Activated CD4-positive, alpha-beta T cell treated with anti-CD3 and anti-CD28 coated beads for 24 hours (primary cell): ENCODE results near the gene HOXC5.
"Not testable (repeated sequence)": the region's sequence is repeated elsewhere in the genome, so short reads cannot be mapped to it uniquely, and the experiment has no call there.

ENCODE experiments used
- DNase-seq, 2 donors: peaks; one replicate each; pipeline ENCODE4 v3.0.0-alpha.2; 2020; ENCODE audit warnings: low read depth in 2 of 2

Gene HOXC5

DNA sequence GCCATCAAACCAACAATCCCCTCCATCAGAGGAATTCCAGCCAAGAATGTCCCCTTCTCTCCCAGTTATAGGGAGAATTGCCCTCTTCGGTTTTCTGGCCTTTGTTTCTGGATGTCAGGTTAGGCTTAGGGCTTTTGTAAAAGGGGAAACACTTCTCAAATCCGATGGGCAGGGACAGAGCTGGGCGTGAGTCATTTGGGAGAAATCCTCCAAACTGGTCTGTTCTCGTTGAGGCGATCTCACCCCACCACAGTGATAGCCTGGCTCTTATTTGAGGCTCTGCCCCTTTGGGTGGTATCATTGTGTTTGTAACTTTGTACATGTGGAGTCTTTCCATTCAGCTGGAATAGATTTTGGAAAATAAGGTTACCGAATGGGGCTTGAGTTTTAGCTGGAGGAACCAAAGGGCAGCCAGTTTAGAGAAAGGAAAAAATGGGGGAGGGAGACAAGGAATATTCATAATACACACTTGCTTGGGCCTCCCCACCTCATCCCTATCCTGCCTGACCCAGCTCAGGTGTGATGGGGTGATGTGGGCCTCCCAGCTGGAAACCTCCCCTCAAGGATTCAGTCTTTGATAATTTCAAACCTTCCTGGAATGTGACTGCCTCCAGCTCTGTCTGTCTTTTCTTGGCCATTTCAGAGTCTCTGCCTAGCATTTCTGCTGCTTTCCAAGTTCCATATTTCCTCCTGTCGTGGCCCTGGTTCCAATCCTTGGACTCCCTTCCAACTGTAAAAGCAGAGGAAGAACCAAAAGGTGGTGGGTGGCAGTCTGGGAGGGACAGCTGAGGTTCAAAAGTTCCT lies 28.3 kb downstream of the HOXC5 start:
- no peak for DNase-seq

DNA sequence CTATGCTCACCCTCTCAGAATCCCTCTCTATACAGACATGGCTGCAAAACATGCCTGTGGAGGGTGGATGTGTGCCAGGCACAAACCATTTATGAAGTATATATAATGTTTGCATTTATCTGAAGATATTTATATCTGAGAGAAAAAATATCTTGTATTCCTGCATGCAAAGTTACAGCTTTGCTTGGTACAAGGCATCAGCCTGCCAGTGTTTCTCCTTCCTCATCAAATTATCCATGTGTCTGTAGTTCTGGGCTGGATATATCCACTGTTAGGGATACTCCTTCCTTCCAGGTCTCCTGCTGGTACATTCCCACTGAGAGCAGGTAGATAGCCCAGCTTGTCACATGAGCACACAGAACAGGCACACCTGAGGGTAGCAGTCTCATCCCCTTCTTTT lies 32.8 kb downstream of the HOXC5 start:
- no peak for DNase-seq

DNA sequence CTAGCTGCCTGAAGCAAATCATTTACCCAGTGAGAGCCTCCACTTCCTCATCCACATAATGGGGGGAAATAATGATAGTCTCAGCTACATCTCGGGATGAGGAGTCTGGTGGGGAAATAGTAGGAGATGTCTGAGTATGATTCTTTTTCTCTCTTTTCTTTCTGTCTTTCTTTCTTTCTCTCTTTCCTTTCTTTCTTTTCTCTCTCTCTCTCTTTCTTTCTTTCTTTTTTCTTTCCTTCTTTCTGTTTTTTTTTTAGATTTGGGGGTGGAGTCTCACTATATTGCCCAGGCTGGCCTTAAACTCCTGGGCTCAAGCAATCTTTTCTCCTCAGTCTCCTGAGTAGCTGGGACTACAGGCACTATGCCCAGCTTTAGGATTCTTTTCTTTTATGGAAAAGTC lies 33.6 kb downstream of the HOXC5 start:
- no peak for DNase-seq

DNA sequence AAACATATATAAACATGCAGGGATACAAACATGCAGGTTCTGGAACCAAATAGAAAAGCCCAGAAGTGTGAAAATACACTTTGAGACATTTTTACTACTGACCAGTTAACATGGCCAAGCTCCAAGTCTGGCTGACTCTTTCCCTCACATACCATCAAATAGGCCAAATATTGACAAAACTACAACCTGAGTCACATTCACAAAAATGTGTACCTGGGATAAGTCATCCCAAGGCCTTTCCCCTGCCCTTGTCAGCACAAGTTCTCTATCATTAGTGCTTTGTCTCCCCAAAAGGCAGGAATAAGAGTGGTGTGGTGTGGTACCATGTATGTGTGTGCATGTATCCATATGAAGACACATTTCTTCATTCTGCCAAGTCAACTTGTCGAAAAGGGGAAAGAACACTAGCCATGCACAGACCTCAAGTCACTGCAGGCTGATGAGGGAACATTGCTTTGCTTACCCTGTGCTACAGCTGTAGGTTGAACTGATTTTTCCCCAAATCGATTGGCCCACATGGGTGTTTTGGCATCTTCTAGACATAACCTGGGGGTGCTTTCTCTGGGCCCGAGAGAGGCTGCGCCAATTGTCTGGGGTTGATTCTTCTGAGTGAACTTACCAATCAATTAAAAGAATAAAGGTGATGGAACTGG lies 35.7 kb downstream of the HOXC5 start:
- no peak for DNase-seq

DNA sequence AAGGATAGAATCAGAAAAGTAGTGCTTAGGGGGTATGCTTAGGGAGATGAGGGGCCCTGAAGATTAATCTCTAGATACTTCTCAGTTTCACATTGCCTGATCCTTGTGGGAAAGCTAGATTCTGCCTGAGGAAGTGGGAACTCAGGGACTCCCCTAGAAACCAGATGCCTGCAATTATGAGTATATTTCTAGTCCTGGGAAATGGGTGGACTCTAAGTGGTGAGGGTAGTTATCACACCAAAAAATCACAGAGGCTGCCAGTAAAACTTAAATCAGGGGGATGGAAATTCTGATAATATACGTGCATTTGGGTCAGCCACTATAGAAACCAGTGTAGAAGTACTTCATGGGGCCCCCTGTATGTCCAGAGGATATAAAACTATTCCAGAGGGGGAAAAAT lies 39.1 kb downstream of the HOXC5 start:
- DNase-seq, result no peak

DNA sequence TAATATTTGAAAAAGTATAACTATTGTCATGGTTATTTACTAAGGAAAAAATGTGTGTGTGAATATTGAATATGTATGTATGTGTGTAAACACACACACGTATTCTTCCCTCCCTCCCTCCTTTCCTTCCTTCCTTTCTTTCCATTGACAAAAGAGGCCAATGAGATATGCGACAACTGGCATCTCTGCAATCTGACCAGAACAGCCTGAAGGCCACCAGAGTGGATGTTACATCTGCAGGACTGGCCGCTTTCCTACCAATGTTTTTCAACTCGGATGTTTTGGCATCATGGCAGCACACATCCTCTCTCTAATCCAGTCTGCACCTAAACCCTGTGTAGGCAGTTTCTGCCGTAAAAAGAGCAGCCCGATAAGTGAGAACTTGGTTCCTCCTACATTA lies 41.5 kb downstream of the HOXC5 start:
- no peak for DNase-seq

DNA sequence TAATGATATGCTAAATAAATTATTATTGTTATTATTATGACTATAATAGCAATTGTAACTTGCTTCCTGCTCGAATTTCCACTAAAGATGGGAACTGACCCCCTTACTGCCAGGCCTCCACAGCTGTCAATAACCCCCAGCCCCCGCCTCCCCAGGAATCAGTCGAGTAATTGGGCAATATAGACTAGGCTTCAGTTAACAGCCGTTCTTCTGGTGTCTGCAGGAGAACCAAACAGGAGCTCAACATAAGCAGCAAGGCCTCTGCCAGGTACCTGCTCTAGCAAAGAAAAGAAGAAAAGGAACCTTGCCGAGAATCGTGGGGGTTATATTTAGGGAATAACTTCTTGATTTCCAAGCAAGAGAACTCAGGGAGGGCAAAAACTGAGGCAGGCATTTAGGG lies 42.6 kb downstream of the HOXC5 start:
- no peak for DNase-seq

DNA sequence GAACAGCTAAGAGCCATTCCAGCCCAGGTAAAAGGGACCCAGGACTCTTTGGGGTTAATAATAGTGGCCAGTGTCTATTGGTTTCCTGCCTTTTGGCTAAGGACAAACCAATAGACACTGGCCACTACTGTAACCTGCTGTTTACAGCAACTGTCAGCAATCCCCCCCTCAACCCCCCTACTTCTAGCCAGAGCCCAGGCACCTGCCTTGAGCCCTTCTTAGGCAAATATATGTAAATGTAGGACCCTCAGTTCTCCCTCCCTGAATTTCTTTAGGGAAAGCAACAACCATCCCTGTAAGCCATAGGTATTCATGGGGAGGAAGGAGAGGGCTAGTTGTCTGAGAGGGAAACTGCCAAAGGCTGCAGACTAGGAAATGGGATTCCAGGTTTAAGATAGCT lies 43.1 kb downstream of the HOXC5 start:
- no peak for DNase-seq

DNA sequence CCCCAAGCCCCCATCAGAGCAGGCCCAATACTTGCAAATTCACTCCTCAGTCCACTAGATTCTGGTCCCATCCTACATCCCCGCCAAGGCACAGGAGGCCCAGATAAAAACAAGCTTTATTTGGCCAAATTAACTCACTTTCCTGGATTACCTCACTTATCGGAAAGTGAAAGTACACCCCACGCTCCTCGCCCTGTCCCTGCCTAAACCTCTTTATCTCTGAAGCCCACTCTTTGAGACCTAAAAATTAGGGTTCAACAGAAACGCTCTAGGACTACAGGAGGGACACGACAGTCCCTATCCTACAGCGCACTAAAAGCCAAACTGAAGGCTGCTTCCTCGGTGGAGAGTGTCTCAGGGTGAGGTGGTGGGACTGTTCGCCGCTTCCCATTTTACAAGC lies 45.0 kb downstream of the HOXC5 start:
- DNase-seq, result not testable (repeated sequence)

DNA sequence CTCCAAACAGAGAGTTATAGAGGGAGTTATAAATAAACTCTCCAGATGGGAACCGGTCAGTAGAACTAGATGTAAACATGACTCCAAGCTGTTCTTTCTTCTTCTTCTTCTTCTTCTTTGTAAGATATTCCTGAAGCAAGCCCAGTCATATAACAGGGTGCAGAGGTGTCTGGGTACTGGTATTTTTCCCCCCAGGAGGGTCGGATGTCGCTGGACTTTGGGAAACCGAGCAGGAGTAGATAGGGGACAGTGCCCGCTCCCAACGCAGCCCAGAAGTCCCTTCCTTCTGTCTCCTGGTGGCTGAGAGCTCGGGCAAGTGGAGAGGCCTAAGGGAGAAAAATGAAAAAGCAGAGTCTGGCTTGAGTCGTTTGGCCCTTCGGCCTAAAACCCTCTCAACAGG lies 46.3 kb downstream of the HOXC5 start:
- DNase-seq, result not testable (repeated sequence)

DNA sequence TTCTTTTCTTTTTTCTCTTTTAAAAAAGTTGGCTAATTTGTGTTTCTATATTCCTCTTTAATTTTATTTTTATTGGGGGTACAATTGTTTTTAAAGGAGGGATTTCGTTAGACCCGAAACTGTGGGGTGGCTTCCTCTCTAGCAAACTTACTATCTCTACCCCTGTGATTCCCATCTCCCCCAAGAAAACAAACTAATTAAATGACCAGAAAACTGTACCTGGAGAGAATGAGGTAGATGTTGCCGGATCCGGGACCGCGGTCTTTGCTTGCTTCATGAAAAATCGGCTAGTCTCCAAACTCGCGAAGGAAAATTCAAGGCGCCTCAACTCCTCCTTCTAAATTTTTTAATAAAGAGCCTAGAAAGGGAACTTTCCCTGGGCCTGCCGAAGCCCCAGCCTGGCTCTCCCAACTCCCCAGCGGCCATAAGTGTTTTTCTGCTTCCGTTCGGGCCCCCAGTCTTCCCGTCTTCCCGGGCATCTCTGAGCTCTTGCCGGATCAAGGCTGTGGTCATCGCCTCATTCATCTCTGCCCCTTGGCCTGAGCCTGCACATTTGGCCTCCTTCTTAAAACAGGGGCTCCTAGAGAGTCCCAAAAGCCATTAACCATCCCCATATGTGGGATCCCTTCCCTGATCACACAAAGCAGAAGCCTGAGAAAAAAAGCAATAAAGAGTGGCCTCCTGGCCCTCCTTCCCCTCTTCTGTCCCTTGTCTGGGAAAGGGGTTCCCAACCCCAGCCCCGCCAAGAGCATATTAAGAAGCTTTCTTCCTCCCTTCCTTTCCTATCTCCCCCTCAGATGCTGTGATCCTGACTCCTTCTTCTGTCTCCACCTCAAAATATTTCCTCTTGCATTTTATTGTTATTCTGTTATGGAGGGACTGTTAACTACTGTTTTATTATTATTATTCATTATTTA lies 47.4 kb downstream of the HOXC5 start:
- DNase-seq, result not testable (repeated sequence)

DNA sequence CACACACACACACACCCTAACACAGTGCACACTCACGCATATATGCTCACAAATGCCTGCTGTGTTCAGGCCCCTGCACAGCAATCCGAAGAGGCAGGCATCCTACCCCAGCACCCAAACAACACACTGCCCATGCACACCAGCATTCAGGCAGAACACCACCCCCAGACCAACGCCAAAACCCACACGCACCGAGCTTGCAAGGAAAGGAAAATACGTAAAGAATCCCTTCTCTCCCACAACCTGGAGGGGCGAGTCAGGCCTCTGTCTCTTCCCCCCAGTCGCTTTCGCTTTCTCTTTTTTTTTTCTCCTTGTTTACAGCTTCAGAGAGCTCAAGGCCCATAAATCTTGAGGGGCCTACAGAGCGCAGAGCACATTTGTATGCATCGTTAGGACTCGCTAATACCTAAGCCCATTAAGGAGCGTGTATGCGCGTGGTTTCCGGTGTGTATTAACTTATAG lies 48.2 kb downstream of the HOXC5 start:
- not testable (repeated sequence) for DNase-seq

DNA sequence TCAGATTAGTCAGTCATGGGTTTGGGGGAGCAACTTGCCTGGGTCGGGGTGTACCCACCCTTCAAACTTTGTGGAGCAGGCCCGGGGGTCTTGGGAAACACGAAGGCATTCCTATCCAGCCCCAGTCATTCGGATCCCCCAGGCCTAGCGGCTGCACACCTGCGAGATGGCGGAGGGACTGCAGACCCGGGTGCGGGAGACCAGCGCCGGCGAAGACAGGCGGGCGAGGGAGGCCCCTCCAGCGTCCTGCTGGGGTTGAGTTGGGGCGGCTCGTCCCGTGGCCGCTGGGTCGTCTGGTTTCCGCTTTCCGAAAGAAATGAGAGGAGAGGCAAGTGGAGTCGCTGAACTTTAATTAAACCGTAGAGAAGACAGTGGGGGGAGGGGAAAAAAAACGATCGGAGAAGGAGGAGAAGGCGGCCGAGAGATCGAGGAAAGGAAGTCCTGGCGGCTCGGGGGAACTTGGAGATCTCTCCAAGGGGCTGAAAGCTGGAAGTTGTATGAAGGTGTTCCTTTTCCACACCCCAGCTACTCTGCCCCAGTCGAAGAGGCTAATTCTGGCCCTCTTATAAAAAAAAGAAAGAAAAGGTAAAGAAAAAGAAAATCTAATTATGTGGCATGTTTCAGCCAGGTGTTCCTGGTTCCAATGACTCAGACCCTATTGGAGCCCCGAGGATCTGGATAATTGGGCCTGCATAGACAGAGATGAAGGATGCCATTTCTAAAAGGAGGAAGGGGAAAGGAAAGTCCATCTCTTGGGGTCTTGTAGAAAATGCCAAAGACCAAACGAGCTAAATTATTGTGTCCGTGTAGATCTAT lies 48.9 kb downstream of the HOXC5 start:
- DNase-seq, result not testable (repeated sequence)

DNA sequence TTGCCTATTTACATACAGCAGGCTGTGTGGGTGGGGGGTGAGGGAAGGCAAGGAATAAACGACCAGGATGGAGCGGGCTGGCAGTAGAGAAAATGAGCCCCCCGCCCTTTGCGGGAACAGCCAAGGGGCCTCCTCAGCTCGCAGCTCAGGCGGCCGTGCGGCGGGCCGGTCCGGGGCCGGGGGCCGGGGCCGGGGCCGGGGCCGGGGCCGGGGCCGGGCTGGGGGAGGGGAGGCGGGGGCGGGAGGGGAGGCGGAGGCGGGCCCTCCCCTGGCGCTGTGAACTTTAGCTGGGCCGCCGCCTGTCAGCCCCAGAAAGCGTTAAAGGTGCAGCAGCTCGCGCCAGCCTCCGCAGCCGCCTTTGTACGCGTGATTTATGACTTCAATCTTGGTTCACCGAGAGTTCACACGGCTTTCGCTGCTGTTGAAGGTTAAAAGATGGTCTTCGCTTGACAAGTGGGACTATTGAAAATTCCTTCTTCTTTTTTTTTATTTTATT lies 49.6 kb downstream of the HOXC5 start:
- DNase-seq, result no peak
